SK-N-SH (cell line): ENCODE measurements around the gene CLEC2A. TPM values are rescaled to one million over a fixed set of nuclear protein-coding genes. Genes with fewer than 3 reads are reported as not detected.

Experiments used
- CTCF ChIA-PET: fragments of 300-600, 350-600 bp; formaldehyde crosslinking; extraction: SDS; loops from one replicate; lab custom pipeline; 2021; lab: Yijun Ruan, JAX
- POLR2A ChIA-PET: fragments of 350-600 bp; sonication (Branson Sonifier 250); formaldehyde crosslinking; extraction: SDS; loops from one replicate; lab custom pipeline; 2020; ENCODE audit warnings: antibody characterized with exemption, inconsistent platforms; lab: Yijun Ruan, JAX
- DNase-seq: peaks from one replicate; pipeline ENCODE4 v3.0.0; 2012
- H2AFZ ChIP-seq: fragments of 200-600 bp; sonication (generic); 2 replicates; pipeline ENCODE4 v1.8.1; 2016; ENCODE audit warnings: antibody characterized with exemption, mild to moderate bottlenecking, low read depth
- H3F3A ChIP-seq: fragments of 200-600 bp; sonication (generic); replicated peaks from 2 replicates; pipeline ENCODE3; 2016; ENCODE audit warnings: antibody characterized with exemption, mild to moderate bottlenecking; ENCODE audit not compliant: insufficient read depth
- H3K27ac ChIP-seq, 2 experiments: fragments of 200-500 bp in 1 of 2; fragments of 200-600 bp in 1 of 2; sonication (Bioruptor generic) in 1 of 2; sonication (generic), shearing (Covaris generic) in 1 of 2; 2 replicates each; pipeline versions ENCODE4 v1.5.1 to v1.6.1; 2014 to 2016; ENCODE audit warnings: low read depth in 2 of 2, inconsistent platforms in 1 of 2, low read length in 1 of 2, mild to moderate bottlenecking in 1 of 2, mixed read lengths in 1 of 2
- H3K27me3 ChIP-seq: fragments of 200-600 bp; sonication (generic), shearing (Covaris generic); 2 replicates; pipeline ENCODE4 v1.6.1; 2016; ENCODE audit warnings: mixed run types; ENCODE audit not compliant: insufficient read depth
- H3K36me3 ChIP-seq, 2 experiments: fragments of 200-500 bp in 1 of 2; fragments of 200-600 bp in 1 of 2; sonication (Bioruptor generic) in 1 of 2; sonication (generic) in 1 of 2; replicated peaks in 1 of 2; 2 replicates each; pipeline versions ENCODE3 to v1.5.1; 2014 to 2016; ENCODE audit warnings: low read length in 1 of 2, mild to moderate bottlenecking in 1 of 2; ENCODE audit not compliant: insufficient read depth in 2 of 2, control insufficient read depth in 1 of 2
- H3K4me1 ChIP-seq, 2 experiments: fragments of 200-500 bp in 1 of 2; fragments of 200-600 bp in 1 of 2; sonication (Bioruptor generic) in 1 of 2; sonication (generic), shearing (Covaris generic) in 1 of 2; 2 replicates each; pipeline versions ENCODE4 v1.5.1 to v1.6.1; 2014 to 2016; ENCODE audit warnings: low read depth in 1 of 2, low read length in 1 of 2, mixed run types in 1 of 2; ENCODE audit not compliant: insufficient read depth in 2 of 2, control insufficient read depth in 1 of 2
- H3K4me2 ChIP-seq: fragments of 200-600 bp; sonication (generic), shearing (Covaris generic); 2 replicates; pipeline ENCODE4 v1.6.1; 2017; ENCODE audit warnings: mixed run types
- H3K4me3 ChIP-seq, 2 experiments: fragments of 200-500 bp in 1 of 2; fragments of 200-600 bp in 1 of 2; sonication (Bioruptor generic) in 1 of 2; sonication (generic), shearing (Covaris generic) in 1 of 2; 2 replicates each; pipeline versions ENCODE4 v1.5.1 to v1.8.1; 2014 to 2016; ENCODE audit warnings: low read depth in 2 of 2, inconsistent platforms in 1 of 2, low read length in 1 of 2, mild to moderate bottlenecking in 1 of 2, mixed read lengths in 1 of 2, moderate library complexity in 1 of 2
- H3K79me2 ChIP-seq: fragments of 200-600 bp; sonication (generic); 2 replicates; pipeline ENCODE4 v1.8.1; 2017; ENCODE audit warnings: mild to moderate bottlenecking; ENCODE audit not compliant: insufficient read depth
- H3K9ac ChIP-seq: fragments of 200-600 bp; sonication (generic); 2 replicates; pipeline ENCODE4 v1.6.1; 2017; ENCODE audit warnings: mixed run types
- H3K9me2 ChIP-seq: fragments of 200-600 bp; sonication (generic); 2 replicates; pipeline ENCODE4 v1.6.1; 2017; ENCODE audit warnings: mixed run types
- H3K9me3 ChIP-seq: fragments of 200-600 bp; sonication (generic); 2 replicates; pipeline ENCODE4 v1.6.1; 2017; ENCODE audit warnings: mixed run types, mild to moderate bottlenecking, moderate library complexity
- H4K20me1 ChIP-seq: fragments of 200-600 bp; sonication (generic); 2 replicates; pipeline ENCODE4 v1.6.1; 2017; ENCODE audit warnings: mild to moderate bottlenecking, mixed run types; ENCODE audit not compliant: insufficient read depth
- CTCF ChIP-seq: fragments of 200-600 bp; sonication (generic); IDR thresholded peaks from 2 replicates; pipeline ENCODE4 v1.6.1; 2017; ENCODE audit warnings: antibody characterized with exemption, mild to moderate bottlenecking, moderate library complexity
- ELF1 ChIP-seq: IDR thresholded peaks from 2 replicates; pipeline ENCODE4 v1.4.0; 2012
- EZH2phosphoT487 ChIP-seq: fragments of 200-600 bp; sonication (generic); IDR thresholded peaks from 2 replicates; pipeline ENCODE4 v1.6.1; 2017; ENCODE audit warnings: low read depth, mixed run types, mild to moderate bottlenecking, antibody characterized with exemption, moderate library complexity, borderline replicate concordance
- FOSL2 ChIP-seq: IDR thresholded peaks from 2 replicates; pipeline ENCODE4 v1.4.0; 2012; ENCODE audit warnings: low read depth, mild to moderate bottlenecking, moderate library complexity, borderline replicate concordance
- IRF3 ChIP-seq: fragments of 150-350 bp; IDR thresholded peaks from 2 replicates; pipeline ENCODE4 v1.6.1; 2016; ENCODE audit warnings: mild to moderate bottlenecking, low read depth, low read length
- MAX ChIP-seq: IDR thresholded peaks from 2 replicates; pipeline ENCODE4 v1.4.0; 2012; ENCODE audit warnings: low read depth
- MEF2A ChIP-seq: IDR thresholded peaks from 2 replicates; pipeline ENCODE4 v1.4.0; 2012; ENCODE audit warnings: low read depth, borderline replicate concordance
- MXI1 ChIP-seq: IDR thresholded peaks from 2 replicates; pipeline ENCODE4 v1.6.1; 2012; ENCODE audit warnings: mild to moderate bottlenecking, low read depth, low read length, improper control_type of control experiment
- NRF1 ChIP-seq: IDR thresholded peaks from 2 replicates; pipeline ENCODE4 v1.6.1; 2012; ENCODE audit warnings: low read depth, mild to moderate bottlenecking, low read length
- PBX3 ChIP-seq: IDR thresholded peaks from 2 replicates; pipeline ENCODE4; 2012
- RCOR1 ChIP-seq: fragments of 150-350 bp; IDR thresholded peaks from 2 replicates; pipeline ENCODE4 v1.6.1; 2017; ENCODE audit warnings: antibody characterized with exemption, low read length
- REST ChIP-seq: IDR thresholded peaks from 2 replicates; pipeline ENCODE4 v1.6.1; 2012; ENCODE audit warnings: mild to moderate bottlenecking, low read depth, low read length, moderate library complexity
- RXRA ChIP-seq: IDR thresholded peaks from 2 replicates; pipeline ENCODE4 v1.4.0; 2012; ENCODE audit warnings: low read depth, mild to moderate bottlenecking, borderline replicate concordance
- SIN3A ChIP-seq: IDR thresholded peaks from 2 replicates; pipeline ENCODE4 v1.6.1; 2012; ENCODE audit warnings: low read depth, mild to moderate bottlenecking, low read length, moderate library complexity, borderline replicate concordance
- SMC3 ChIP-seq: IDR thresholded peaks from 2 replicates; pipeline ENCODE4 v1.6.1; 2012; ENCODE audit warnings: low read depth, low read length, improper control_type of control experiment
- WGBS: methylation state at CpG from one replicate; pipeline ENCODE4 v1.1.6; 2017; ENCODE audit warnings: low lambda C conversion rate; 5-methylcytosine and 5-hydroxymethylcytosine counted together
- polyA plus RNA-seq, 3 experiments: library from polyadenylated mRNA; depleted of rRNA; stranded (reverse); fragments of >200 nt; gene quantifications; 2 replicates each; pipeline ENCODE4 v1.2.3, GENCODE V29; 2012

The CLEC2A gene
- polyA plus RNA-seq, 1 of the 3 experiments (the other 2 are of a cell fraction) = not detected

- Histone ChIP-seq H3K36me3 (no peaks in the 10 kb centered on the region), H3F3A (no peaks in the 10 kb centered on the region), H3K27me3 (no peaks in the 10 kb centered on the region), H3K9me2 (no peaks in the 10 kb centered on the region), H3K9ac (no peak within 1 kb of the TSS), H2AFZ (no peak within 1 kb of the TSS), H3K9me3 (no peaks in the 10 kb centered on the region), H3K4me3 (no peak within 1 kb of the TSS), H3K79me2 (no peaks in the 10 kb centered on the region), H4K20me1 (no peaks in the 10 kb centered on the region), H3K4me2 (no peak within 1 kb of the TSS), H3K4me1 (no peaks in the 10 kb centered on the region), H3K27ac (no peak within 1 kb of the TSS)
- TF ChIP-seq FOSL2 = no peak
- no peak for TF ChIP-seq REST
- TF ChIP-seq MAX = no peak
- no peak for TF ChIP-seq RXRA
- TF ChIP-seq EZH2phosphoT487 = no peak
- no peak for TF ChIP-seq SIN3A
- no peak for TF ChIP-seq ELF1
- no peak for TF ChIP-seq MEF2A
- no peak for TF ChIP-seq IRF3
- TF ChIP-seq PBX3 = no peak
- TF ChIP-seq NRF1 = no peak
- no peak for TF ChIP-seq MXI1
- no peak for TF ChIP-seq CTCF
- TF ChIP-seq SMC3 = no peak
- no peak for TF ChIP-seq RCOR1
- no peak for DNase-seq
- ChIA-PET POLR2A (no interaction called here), CTCF (interaction anchor here (0.8 kb wide), 1 partner anchor 38 kb away, joined by 3 read pairs; no protein-coding TSS in a partner anchor)
- 0% methylated on average over 1 of the region's 1 CpG for WGBS
These were observed 39.0 kb upstream of the CLEC2A start, which contains the start of gene CLEC12A for GRCh38 chr12:9971181-9971580. TSS of gene CLEC12A (plus strand) at chr12:9971409. CDS start at chr12:9971597, 188 bp downstream.
